Cardiac muscle cell (in vitro differentiated cells and primary cell): ENCODE data around the gene SFTPB. TPM values are rescaled to one million over a fixed set of nuclear protein-coding genes. Genes with fewer than 3 reads are reported as not detected.
A peak's percentile ranks its signal among the peaks of the same experiment; 100 is the strongest.

Experiments used
- DNase-seq, 2 donors: peaks; one replicate each; pipeline versions ENCODE4 v3.0.0 to v3.0.0-alpha.2; 2010 to 2017; ENCODE audit warnings: low read depth in 1 of 2, low spot score in 1 of 2
- H3K27ac ChIP-seq: fragments of 200-600 bp; sonication (generic); 2 replicates; pipeline ENCODE4 v1.5.1; 2016
- H3K27me3 ChIP-seq: fragments of 200-600 bp; sonication (generic); 2 replicates; pipeline ENCODE4 v1.6.0; 2016; ENCODE audit warnings: control low read depth
- H3K36me3 ChIP-seq: fragments of 200-600 bp; sonication (generic); 2 replicates; pipeline ENCODE4 v1.5.1; 2016; ENCODE audit warnings: control low read depth
- H3K4me1 ChIP-seq: fragments of 200-600 bp; sonication (generic); 2 replicates; pipeline ENCODE4 v1.8.1; 2017; ENCODE audit warnings: low read depth, mild to moderate bottlenecking, mixed run types
- H3K4me3 ChIP-seq: fragments of 200-600 bp; sonication (generic); 2 replicates; pipeline ENCODE4 v1.5.1; 2016; ENCODE audit warnings: mild to moderate bottlenecking
- H3K9me3 ChIP-seq: fragments of 200-600 bp; sonication (generic); 2 replicates; pipeline ENCODE4 v1.5.1; 2017; ENCODE audit warnings: low read depth, mild to moderate bottlenecking, control low read depth
- polyA plus RNA-seq: library from polyadenylated mRNA; unstranded; fragments of >200 nt; fragmentation: Nextera tagmentation; extraction: Ambion mirVana; gene quantifications from 2 replicates; pipeline ENCODE4 v1.2.1, GENCODE V29; 2016
- total RNA-seq: library from RNA; depleted of rRNA; stranded (reverse); fragments of >200 nt; gene quantifications from 2 replicates; pipeline ENCODE4 v1.2.3, GENCODE V29; 2016
- TF ChIP-seq, protein P1 (sequence below): IDR thresholded peaks from 2 replicates; pipeline ENCODE4 v1.5.1; 2012; ENCODE audit warnings: low read depth, mild to moderate bottlenecking, low read length

SFTPB gene
- total and polyA plus RNA-seq, 2 experiments from 2014 or later: not detected

DNA sequence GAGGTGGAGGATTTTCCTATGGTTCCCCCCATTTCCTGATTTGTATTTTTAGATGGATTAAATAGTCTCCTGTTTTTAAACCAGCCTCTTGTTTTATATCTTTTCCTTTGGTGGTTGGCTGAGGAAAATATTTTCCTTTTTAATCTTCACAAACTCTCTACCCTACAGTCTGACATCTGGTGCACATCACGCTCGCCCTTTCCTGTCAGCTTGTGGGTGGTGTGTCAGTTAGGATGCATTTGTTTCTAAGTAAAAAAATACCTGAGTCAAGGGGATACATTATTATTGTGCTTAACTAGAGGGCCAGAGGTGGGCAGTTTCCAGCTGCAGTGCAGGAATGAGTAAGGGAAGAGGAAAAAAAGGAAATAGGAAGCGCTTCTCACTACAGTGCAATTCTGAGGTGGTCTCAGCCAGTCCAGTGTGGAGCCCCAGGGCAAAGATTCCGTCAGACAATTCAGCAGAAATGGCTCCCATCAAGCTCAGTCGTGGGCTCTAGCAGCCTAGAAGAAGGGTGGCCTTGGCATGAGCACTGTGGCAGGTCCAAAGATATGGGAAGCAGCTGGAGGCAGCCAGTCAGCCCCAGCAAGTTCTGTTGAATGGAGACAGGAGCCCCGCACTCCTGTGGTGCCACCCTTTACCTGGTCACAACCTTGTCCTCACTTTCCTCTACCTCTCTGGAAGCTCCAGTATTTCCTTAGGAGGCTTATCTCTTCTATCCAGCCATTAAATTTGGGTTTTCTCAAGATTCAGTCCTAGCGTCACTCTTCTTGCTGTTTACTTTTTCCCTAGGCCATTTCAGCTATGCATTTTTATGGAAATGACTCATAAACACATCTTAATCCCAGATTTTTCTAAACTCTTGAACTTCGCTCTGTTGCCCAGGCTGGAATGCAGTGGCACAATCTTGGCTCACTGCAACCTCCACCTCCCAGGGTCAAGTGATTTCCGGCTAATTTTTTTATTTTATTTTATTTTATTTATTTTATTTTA is 18.5 kb downstream of the SFTPB start:
- Histone ChIP-seq H3K27ac (no peak overlapping the region), H3K9me3 (no peaks in the 10 kb centered on the region), H3K4me1 (no peaks in the 10 kb centered on the region), H3K36me3 (peaks cover 54% of the 10 kb centered on the region), H3K4me3 (no peak overlapping the region), H3K27me3 (no peaks in the 10 kb centered on the region)
- DNase-seq: peak in 1 of 2 donors; percentile 41
- TF ChIP-seq, protein P1, sequence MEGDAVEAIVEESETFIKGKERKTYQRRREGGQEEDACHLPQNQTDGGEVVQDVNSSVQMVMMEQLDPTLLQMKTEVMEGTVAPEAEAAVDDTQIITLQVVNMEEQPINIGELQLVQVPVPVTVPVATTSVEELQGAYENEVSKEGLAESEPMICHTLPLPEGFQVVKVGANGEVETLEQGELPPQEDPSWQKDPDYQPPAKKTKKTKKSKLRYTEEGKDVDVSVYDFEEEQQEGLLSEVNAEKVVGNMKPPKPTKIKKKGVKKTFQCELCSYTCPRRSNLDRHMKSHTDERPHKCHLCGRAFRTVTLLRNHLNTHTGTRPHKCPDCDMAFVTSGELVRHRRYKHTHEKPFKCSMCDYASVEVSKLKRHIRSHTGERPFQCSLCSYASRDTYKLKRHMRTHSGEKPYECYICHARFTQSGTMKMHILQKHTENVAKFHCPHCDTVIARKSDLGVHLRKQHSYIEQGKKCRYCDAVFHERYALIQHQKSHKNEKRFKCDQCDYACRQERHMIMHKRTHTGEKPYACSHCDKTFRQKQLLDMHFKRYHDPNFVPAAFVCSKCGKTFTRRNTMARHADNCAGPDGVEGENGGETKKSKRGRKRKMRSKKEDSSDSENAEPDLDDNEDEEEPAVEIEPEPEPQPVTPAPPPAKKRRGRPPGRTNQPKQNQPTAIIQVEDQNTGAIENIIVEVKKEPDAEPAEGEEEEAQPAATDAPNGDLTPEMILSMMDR: no peak

DNA sequence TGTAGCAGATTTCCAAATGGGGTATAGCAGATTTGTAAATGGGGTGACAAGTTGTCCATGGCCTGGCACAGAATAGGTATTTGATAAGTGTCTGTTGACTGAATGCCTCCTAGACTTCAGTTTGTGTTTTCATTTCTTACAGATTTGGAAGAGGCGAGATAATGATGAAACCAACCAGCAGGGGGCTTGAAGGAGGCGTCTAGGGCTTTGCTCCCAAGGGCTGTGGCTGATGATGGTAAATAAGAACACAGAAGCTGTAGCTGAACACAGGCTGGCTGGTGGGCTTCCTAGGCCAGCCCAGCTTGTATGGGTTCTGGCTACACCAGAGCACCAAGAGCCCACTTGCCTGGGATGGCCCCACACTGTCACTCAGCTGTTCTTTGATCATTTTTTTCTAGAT is 19.4 kb downstream of the SFTPB start:
- Histone ChIP-seq H3K36me3 (peaks cover 61% of the 10 kb centered on the region), H3K27me3 (no peaks in the 10 kb centered on the region), H3K4me3 (no peak overlapping the region), H3K9me3 (no peaks in the 10 kb centered on the region), H3K4me1 (no peaks in the 10 kb centered on the region), H3K27ac (no peak overlapping the region)
- TF ChIP-seq, protein P1: peak; percentile 65
- peak; percentile 19 to 69 for DNase-seq

DNA sequence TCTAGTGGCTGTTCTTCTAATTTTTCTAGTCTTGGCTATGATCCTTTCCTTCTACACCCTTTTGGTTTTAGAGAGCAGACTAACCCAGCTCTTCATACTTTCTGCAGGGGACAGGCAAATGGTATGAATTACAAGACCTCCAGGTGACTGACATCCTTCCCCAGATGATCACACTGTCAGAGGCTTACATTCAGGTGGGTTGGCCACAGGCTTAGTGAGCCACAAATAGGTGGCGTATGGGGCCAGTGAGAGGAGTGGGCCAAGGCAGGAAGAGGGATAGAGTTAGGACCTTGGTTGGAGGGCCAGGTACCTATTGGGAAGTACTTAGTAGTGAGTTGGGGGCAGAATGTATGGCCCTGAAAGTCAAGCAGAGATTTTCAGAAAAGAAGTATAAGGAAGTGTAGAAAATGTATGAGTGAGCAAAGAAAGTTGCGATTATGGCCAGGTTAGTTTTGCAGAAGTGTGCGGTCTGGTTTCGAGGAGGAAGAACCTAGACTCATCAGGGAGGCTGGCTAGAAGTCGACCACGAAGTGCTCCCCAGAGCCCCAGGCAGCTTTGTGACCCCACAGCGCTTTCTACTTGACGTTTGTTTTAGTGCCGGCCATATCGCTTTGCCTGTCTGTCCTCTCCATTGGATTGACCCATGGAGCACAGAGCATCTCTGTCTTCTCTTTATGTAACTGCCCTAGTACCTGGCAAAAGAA is 20.0 kb downstream of the SFTPB start:
- peaks cover 65% of the 10 kb centered on the region for H3K36me3 ChIP-seq
- TF ChIP-seq, protein P1: no peak
- DNase-seq: no peak

DNA sequence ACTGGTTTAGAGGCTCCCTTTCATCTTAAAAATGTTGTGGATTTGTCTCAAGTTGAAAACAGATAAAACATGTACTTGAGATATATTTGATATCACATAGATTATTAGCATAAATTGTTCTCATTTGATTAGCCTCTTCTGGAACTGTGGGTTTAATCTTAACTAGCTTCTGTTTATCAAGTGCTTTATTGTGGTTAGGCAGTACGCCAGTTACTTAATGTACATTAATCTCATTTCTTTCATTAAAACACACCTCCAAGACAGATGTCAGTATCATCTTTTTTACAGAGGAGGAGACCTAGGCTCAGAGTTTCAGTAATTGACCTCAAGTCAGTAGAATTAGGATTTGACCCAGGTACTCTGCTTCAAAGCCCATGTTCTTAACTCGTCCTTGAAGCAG is 21.8 kb downstream of the SFTPB start:
- H3K9me3 ChIP-seq: no peaks in the 10 kb centered on the region
- DNase-seq: no peak
- no peaks in the 10 kb centered on the region for H3K27me3 ChIP-seq
- TF ChIP-seq, protein P1: no peak
- no peak overlapping the region for H3K27ac ChIP-seq
- H3K4me3 ChIP-seq: no peak overlapping the region
- no peaks in the 10 kb centered on the region for H3K4me1 ChIP-seq
- H3K36me3 ChIP-seq: peaks cover 77% of the 10 kb centered on the region

More for the DNA sequence above, 20.0 kb downstream of the SFTPB start:
- no peaks in the 10 kb centered on the region for H3K4me1 ChIP-seq
- H3K4me3 ChIP-seq: no peak overlapping the region
- H3K9me3 ChIP-seq: no peaks in the 10 kb centered on the region
- H3K27me3 ChIP-seq: no peaks in the 10 kb centered on the region
- no peak overlapping the region for H3K27ac ChIP-seq

GRCh38 chr2:85644909-85645308 is 23.1 kb downstream of the SFTPB start:
- no peak for DNase-seq
- peaks cover 77% of the 10 kb centered on the region for H3K36me3 ChIP-seq
- TF ChIP-seq, protein P1: no peak
- H3K9me3 ChIP-seq: no peaks in the 10 kb centered on the region
- no peak overlapping the region for H3K27ac ChIP-seq
- no peaks in the 10 kb centered on the region for H3K27me3 ChIP-seq
- H3K4me3 ChIP-seq: no peak overlapping the region
- no peaks in the 10 kb centered on the region for H3K4me1 ChIP-seq
